ENCODE measurements around the gene SUPT6H.

- no peak for TF ChIP-seq HMGXB4 (CRISPR knock-in tag; IDR thresholded peaks at IDR 0.05; ENCODE audit: borderline replicate concordance)
- TF ChIP-seq USF2 (IDR thresholded peaks at IDR 0.05): no peak
- no peak for TF ChIP-seq CTCF (IDR thresholded peaks at IDR 0.05)
- TF ChIP-seq HOXA7 (CRISPR knock-in tag; IDR thresholded peaks at IDR 0.05): no peak
- TF ChIP-seq RAD21 (conservative IDR thresholded peaks at IDR 0.05 in 1 of 2, IDR thresholded peaks at IDR 0.05 in 1 of 2): no peak
- no peak for TF ChIP-seq SMC3 (IDR thresholded peaks at IDR 0.05)
- no peak for TF ChIP-seq POLR2A (IDR thresholded peaks at IDR 0.05; ENCODE audit: low read length)
- no peak for TF ChIP-seq RNF2 (IDR thresholded peaks at IDR 0.05; ENCODE audit: borderline replicate concordance, low read depth)
- no peak for TF ChIP-seq RFX5 (IDR thresholded peaks at IDR 0.05)
- no peak for TF ChIP-seq REST (IDR thresholded peaks at IDR 0.05)
- no peak for TF ChIP-seq PBX3 (IDR thresholded peaks at IDR 0.05)
These were observed 89.8 kb downstream of the SUPT6H start for GRCh38 chr17:28751600-28752366.

All from A549 (cell line).